Stomach (tissue), 4 donors: ENCODE results near the gene PLXNA2.

Experiments used
- CTCF ChIP-seq, 7 experiments: fragments of 450-650 bp in 4 of 7; fragments of 200-600 bp in 3 of 7; sonication (generic) in 3 of 7; IDR thresholded peaks; one replicate each; pipeline ENCODE4 v1.5.1; 2016 to 2019; ENCODE audit warnings: antibody characterized with exemption in 7 of 7, control low read depth in 2 of 7, mild to moderate bottlenecking in 1 of 7
- EP300 ChIP-seq: sonication (generic); formaldehyde crosslinking; IDR thresholded peaks from one replicate; pipeline ENCODE4 v1.6.1; 2017; ENCODE audit warnings: antibody characterized with exemption
- POLR2A ChIP-seq, 4 donors: fragments of 450-650 bp; IDR thresholded peaks; one replicate each; pipeline ENCODE4 v1.6.1; 2016; ENCODE audit warnings: antibody characterized with exemption in 4 of 4, control low read depth in 2 of 4, mild to moderate bottlenecking in 1 of 4, moderate library complexity in 1 of 4
- POLR2AphosphoS5 ChIP-seq, 3 donors: sonication (generic); formaldehyde crosslinking; IDR thresholded peaks; one replicate each; pipeline ENCODE4 v1.6.1; 2016; ENCODE audit warnings: antibody characterized with exemption in 3 of 3

GRCh38 chr1:208000504-208000903, 243.7 kb downstream of the PLXNA2 start:
- TF ChIP-seq CTCF (IDR thresholded peaks at IDR 0.05) (no peak), POLR2AphosphoS5 (IDR thresholded peaks at IDR 0.05) (no peak), POLR2A (IDR thresholded peaks at IDR 0.05) (no peak), EP300 (no peak)
